ENCODE measurements around the gene ISM2. TPM values are rescaled to one million over a fixed set of nuclear protein-coding genes. Genes with fewer than 3 reads are reported as not detected.
"Not testable (repeated sequence)": the region's sequence is repeated elsewhere in the genome, so short reads cannot be mapped to it uniquely, and the experiment has no call there.

The ISM2 gene
- total RNA-seq, 3 donors from 2014 or later = 0.32 to 0.59 TPM; not detected in 1

GRCh38 chr14:77529963-77530362, 31.3 kb upstream of the ISM2 start:
- no peak overlapping the region for H3K27ac ChIP-seq
- no peaks in the 10 kb centered on the region for H3K36me3 ChIP-seq
- H3K27me3 ChIP-seq = no peaks in the 10 kb centered on the region
- H3K4me3 ChIP-seq = no peak overlapping the region
- TF ChIP-seq POLR2AphosphoS5 (IDR thresholded peaks at IDR 0.05) (no peak), POLR2A (IDR thresholded peaks at IDR 0.05) (no peak), CTCF (IDR thresholded peaks at IDR 0.05) (no peak)
- H3K4me1 ChIP-seq = no peaks in the 10 kb centered on the region
- intact Hi-C loops (cut with DNase I; ENCODE audit: low total_unique reads) = no loop called here
- no peak for DNase-seq (ENCODE audit: low spot score in 2 of 2)
- H3K9me3 ChIP-seq = no peaks in the 10 kb centered on the region

GRCh38 chr14:77529213-77529612, 30.6 kb upstream of the ISM2 start:
- no peaks in the 10 kb centered on the region for H3K36me3 ChIP-seq
- intact Hi-C loops (cut with DNase I; ENCODE audit: low total_unique reads) = no loop called here
- DNase-seq (ENCODE audit: low spot score in 2 of 2) = no peak
- H3K4me3 ChIP-seq = no peak overlapping the region
- H3K9me3 ChIP-seq = no peaks in the 10 kb centered on the region
- no peaks in the 10 kb centered on the region for H3K27me3 ChIP-seq
- H3K4me1 ChIP-seq = no peaks in the 10 kb centered on the region
- TF ChIP-seq POLR2A (IDR thresholded peaks at IDR 0.05) (no peak), CTCF (IDR thresholded peaks at IDR 0.05) (no peak), POLR2AphosphoS5 (IDR thresholded peaks at IDR 0.05) (no peak)
- no peak overlapping the region for H3K27ac ChIP-seq

DNA sequence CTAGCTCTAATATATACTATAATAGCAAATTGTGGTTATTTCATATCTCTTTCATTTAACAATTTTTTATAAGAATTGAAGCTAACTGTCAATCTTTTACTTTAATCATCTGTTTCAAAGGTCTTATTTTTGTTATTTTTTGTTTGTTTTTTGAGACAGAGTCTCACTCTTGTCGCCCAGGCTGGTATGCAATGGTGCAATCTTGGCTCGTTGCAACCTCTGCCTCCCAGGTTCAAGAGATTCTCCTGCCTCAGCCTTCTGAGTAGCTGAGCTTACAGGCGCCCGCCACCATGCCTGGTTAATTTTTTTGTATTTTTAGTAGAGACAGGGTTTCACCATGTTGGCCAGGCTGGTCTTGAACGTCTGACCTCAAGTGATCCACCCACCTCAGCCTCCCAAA, 30.1 kb upstream of the ISM2 start:
- H3K27me3 ChIP-seq; H3K9me3 ChIP-seq; H3K27ac ChIP-seq; H3K4me3 ChIP-seq; intact Hi-C loops (cut with DNase I; ENCODE audit: low total_unique reads); H3K4me1 ChIP-seq; H3K36me3 ChIP-seq; DNase-seq (ENCODE audit: low spot score in 2 of 2): not testable (repeated sequence)

DNA sequence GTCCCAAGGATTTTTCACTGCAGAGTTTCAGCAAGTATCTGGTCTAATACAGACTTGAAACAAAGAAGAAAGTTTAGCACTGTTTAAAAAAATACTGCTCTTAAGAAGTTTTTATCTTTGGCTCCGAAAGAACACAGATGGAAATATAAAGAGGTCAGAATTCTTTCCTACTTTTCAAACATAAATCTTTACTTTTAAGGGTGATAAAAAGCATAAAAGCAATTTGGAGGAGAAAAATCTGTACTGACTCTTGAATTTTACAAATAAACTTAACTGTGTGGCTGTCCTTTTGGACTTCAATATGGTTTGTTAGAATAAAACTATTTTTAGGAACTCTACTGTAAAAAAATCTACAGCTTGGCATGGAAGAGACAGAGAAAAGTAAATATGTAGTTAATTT, 27.6 kb upstream of the ISM2 start:
- intact Hi-C loops (cut with DNase I; ENCODE audit: low total_unique reads) = no loop called here
- no peak for DNase-seq (ENCODE audit: low spot score in 2 of 2)
- no peak overlapping the region for H3K4me3 ChIP-seq
- no peaks in the 10 kb centered on the region for H3K36me3 ChIP-seq
- H3K9me3 ChIP-seq = no peaks in the 10 kb centered on the region
- no peaks in the 10 kb centered on the region for H3K4me1 ChIP-seq
- no peak for TF ChIP-seq POLR2AphosphoS5 (IDR thresholded peaks at IDR 0.05)
- TF ChIP-seq POLR2A (IDR thresholded peaks at IDR 0.05) = no peak
- no peak for TF ChIP-seq CTCF (IDR thresholded peaks at IDR 0.05)
- no peaks in the 10 kb centered on the region for H3K27me3 ChIP-seq
- H3K27ac ChIP-seq = no peak overlapping the region

- H3K27me3 ChIP-seq = no peaks in the 10 kb centered on the region
- no peak overlapping the region for H3K4me3 ChIP-seq
- no peak for TF ChIP-seq CTCF (IDR thresholded peaks at IDR 0.05)
- TF ChIP-seq POLR2AphosphoS5 (IDR thresholded peaks at IDR 0.05) = no peak
- TF ChIP-seq POLR2A (IDR thresholded peaks at IDR 0.05) = no peak
- H3K36me3 ChIP-seq = no peaks in the 10 kb centered on the region
- DNase-seq (ENCODE audit: low spot score in 2 of 2) = no peak
- no peaks in the 10 kb centered on the region for H3K9me3 ChIP-seq
- intact Hi-C loops (cut with DNase I; ENCODE audit: low total_unique reads) = no loop called here
- no peaks in the 10 kb centered on the region for H3K4me1 ChIP-seq
- H3K27ac ChIP-seq = no peak overlapping the region
These were observed 25.9 kb upstream of the ISM2 start for GRCh38 chr14:77524536-77524935.

DNA sequence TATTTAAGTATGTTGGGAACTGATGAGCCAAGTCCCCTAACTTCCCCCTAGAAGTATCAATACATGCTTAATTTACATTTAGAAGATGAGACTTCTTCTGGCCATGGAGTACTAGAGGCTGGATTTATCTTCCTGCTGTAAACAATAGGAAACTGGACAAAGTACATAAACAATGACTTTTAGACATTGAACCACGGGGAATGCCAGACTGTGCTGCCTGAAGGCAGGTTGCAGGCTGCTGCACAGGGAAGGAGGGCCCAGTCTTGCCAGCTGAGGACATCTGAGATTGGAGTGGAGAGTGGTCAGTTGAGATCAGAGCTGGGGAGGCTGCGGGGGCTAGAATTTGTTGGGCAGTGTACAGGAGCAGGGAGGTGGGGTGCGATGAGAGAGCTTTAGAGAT, 24.5 kb upstream of the ISM2 start:
- Histone ChIP-seq H3K36me3 (no peaks in the 10 kb centered on the region), H3K27me3 (no peaks in the 10 kb centered on the region), H3K27ac (no peak overlapping the region), H3K9me3 (no peaks in the 10 kb centered on the region), H3K4me1 (no peaks in the 10 kb centered on the region), H3K4me3 (no peak overlapping the region)
- TF ChIP-seq POLR2A (IDR thresholded peaks at IDR 0.05) = no peak
- no peak for TF ChIP-seq POLR2AphosphoS5 (IDR thresholded peaks at IDR 0.05)
- TF ChIP-seq CTCF (IDR thresholded peaks at IDR 0.05) = no peak
- no peak for DNase-seq (ENCODE audit: low spot score in 2 of 2)
- intact Hi-C loops (cut with DNase I; ENCODE audit: low total_unique reads) = no loop called here
